GM19455 (cell line): ENCODE measurements around the gene SHROOM3.

Experiments used
- ATAC-seq: cut with Tn5 transposase; IDR thresholded peaks from one replicate; pipeline ENCODE4 v1.9.1; 2021; ENCODE audit not compliant: unreplicated experiment

SHROOM3 gene

DNA sequence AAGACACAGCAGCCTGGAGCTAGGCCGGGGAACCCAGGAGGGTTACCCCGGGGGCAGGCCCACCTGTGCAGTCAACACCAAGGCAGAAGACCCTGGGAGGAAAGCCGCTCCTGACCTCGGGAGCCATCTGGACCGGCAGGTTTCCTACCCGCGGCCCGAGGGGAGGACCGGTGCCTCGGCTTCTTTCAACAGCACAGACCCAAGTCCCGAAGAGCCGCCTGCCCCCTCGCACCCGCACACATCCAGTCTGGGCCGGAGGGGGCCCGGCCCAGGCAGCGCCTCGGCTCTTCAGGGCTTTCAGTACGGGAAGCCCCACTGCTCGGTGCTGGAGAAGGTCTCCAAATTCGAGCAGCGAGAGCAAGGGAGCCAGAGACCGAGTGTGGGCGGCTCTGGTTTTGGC lies 305.2 kb downstream of the SHROOM3 start:
- ATAC-seq, result no peak

DNA sequence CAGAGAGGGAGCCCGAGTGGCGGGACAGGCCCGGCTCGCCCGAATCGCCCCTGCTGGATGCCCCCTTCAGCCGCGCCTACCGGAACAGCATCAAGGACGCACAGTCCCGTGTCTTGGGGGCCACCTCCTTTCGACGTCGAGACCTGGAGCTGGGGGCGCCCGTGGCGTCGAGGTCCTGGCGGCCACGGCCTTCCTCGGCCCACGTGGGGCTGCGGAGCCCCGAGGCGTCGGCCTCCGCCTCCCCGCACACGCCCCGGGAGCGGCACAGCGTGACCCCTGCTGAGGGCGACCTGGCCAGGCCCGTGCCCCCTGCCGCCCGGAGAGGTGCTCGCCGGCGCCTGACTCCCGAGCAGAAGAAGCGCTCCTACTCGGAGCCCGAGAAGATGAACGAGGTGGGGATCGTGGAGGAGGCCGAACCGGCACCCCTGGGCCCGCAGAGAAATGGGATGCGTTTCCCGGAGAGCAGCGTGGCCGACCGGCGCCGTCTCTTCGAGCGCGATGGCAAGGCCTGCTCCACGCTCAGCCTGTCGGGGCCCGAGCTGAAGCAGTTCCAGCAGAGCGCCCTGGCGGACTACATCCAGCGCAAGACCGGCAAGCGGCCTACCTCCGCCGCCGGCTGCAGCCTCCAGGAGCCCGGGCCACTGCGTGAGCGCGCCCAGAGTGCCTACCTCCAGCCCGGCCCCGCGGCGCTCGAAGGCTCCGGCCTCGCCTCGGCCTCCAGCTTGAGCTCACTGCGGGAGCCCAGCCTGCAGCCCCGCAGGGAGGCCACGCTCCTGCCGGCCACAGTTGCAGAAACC lies 306.0 kb downstream of the SHROOM3 start:
- ATAC-seq, result no peak

DNA sequence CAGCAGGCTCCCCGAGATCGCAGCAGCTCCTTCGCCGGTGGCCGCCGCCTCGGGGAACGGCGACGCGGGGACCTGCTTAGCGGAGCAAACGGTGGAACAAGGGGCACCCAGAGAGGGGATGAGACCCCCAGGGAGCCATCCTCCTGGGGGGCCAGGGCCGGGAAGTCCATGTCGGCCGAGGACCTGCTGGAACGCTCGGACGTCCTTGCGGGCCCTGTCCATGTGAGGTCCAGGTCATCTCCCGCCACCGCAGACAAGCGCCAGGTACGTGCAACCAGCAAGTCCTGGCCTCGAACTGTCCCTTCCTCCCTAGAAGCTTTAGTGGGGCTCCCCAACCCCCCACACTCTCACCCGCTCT lies 306.6 kb downstream of the SHROOM3 start:
- ATAC-seq, result no peak

DNA sequence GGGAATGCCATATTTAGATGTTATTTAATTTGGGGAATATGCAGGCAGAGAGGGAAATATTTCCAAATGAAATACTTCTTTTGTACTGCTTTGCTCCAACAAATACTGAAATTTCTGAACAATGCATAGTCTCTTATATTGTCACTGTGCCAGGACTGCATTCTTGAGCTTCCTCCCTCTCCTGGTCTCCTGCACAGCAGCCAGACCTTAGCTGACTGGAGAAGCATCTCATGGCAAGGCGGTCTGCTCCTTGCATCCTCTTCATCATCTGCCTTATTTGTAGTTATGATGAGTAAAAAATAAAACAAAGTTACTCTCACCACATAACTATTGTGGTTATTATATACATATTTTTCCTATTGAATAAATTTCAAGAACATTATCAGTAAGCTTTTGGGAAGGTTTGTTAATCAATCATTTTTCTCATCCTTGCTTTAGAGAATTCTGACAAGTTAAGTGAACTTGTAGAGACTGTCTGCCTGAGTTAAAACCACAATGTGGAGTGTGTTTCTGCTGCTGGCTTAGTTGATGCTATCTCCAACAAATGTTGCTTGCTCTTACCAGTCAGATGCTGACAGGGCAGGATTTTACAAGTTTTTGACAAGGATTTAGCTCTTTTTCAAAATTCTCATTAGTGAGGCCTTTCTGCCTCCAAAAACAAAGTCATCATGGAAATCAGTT lies 309.4 kb downstream of the SHROOM3 start:
- ATAC-seq, result no peak

DNA sequence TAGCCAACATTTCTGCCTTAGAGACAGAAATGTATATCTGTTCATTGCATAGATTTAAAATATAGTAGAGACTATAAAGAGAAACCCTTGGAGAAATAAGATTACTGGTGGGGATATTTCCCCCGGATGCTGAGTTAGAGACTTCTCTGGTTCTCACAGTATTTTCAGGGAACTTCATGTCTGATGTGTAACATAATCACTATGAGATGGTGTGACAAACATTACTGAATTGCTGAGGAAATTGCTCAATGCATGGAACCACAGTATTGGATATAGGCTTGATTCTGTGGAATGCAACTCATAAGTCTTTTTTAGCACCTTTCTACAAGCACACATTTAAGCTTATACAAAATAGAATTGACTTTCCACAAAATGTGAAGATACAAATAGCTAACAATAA lies 310.2 kb downstream of the SHROOM3 start:
- no peak for ATAC-seq

DNA sequence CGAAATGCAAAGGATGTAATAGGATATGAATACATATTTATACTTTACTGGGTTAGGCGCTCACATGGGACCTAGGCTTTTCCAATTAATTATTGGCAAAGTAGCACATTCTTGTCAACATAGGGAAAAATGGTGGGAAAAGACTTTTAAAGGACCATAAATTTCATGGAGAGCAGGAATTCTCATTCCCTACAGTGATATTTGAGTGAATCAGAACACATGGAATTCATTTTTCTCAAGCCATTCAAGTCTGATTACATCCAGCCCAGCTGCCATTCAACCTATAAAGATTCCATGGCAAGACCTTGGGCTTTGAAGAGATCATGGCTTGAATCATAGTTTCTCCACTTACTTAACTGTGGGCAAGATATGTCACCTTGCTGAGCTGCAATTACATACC lies 312.5 kb downstream of the SHROOM3 start:
- no peak for ATAC-seq

DNA sequence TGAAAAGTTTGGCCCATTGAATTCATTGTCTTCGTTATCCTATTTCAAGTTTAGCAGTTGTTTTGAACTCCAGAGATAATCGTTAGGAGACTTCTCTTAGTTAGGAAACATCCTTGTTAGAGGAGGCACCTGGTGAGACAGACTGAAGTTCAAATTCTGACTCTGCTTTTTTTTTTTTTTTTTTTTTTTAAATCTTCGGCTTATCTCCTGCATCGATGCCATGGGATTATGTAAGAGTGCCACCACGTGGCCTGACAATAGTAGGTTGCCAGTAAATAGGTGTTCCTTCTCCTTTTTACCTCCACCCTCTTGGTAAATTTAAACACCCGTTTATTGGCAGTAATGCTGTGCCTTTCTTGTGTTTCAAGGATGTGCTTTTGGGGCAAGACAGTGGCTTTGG lies 313.6 kb downstream of the SHROOM3 start:
- no peak for ATAC-seq

DNA sequence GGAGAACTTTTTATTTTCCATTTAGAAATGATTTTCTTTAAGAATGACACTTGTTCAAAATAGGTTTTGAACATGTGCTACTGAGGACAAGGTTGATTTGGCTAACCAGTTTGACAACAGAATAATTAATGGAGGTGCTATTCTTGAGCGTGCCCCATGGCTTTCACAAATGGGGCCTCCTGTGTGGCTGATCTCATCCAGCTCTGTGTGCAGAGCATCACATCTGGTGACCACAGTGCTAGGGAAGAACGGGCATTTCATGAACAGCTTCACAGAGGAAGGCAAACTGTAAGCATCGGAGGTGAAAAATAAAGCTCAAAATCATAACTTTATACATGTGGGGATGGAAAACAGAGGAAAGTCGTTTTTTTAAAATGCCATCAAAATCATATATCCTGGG lies 314.3 kb downstream of the SHROOM3 start:
- no peak for ATAC-seq

DNA sequence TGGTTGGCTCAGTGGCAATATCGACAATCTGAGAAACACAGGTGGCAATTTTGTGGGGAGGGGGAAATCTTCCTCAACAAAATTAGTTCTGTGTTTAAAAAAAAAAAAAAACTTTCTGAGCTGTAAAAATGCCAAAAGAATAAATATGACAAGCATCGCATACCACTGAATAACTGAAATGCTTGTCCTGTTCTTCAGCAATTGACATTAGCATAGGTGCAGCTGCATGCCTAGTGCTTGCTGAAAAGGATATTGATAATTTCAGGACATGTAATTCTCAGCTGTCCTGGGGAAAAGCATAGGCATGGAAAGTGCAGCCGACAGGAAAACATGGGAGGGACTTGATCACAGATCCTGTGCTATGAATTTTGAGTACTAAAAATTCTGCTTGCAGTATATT lies 315.7 kb downstream of the SHROOM3 start:
- no peak for ATAC-seq

DNA sequence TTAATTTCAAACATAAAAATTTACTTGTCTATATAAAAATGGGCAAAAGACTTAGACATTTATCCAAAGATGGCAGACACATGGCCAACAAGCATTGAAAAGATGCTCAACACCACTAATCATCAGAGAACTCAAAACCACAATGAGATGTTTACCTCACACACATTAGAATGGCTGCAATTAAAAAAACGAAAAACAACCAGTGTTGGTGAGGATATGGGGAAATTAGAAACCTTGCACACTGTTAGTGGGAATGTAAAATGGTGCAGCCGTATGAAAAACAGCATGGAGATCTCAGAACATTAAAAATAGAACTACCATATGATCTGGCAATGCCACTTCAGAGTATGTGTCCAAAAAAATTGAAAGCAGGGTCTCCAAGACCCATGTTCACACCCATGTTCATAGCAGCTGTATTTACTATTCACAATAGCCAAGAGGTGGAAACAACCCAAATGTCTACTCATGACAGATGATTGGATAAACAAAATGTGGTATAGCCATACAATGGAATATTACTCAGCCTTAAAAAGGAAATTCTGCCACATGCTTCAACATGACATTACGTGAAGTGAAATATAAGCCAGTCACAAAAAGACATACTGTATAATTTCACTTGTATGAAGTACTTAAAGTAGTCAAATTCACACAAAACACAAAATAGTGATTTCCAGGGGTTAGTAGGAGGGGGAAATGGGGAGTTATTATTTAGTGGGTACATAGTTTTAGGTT lies 316.7 kb downstream of the SHROOM3 start:
- ATAC-seq, result no peak

DNA sequence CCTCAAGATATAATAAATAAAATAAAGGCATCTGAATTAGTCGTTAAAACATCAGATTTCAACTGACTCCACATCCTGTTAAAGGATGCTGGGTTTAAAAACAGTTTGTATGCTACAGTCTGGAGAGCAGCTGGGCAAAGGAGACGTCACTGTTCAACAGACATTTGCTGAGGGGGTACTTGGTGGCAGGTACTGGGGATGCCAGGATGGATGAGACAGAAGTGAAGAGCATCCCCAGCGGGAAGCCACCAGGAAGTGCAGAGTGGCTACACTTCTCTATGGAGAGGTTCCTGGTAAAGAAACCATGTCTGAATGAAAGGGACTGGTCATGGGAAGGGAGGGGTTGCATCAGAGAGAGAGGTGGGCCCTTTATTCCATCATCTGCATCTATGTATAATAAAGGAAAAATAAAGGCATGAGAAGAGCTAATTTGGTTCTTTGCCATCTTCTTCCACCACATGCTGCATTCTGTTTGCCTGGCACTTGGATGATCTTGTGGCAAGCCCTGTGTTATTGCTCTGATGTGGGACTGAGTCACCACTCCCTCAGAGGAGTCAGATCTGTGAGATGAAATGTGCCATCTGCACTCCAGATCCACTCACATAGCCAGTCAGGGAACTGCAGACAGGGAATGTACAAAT lies 318.0 kb downstream of the SHROOM3 start:
- no peak for ATAC-seq

DNA sequence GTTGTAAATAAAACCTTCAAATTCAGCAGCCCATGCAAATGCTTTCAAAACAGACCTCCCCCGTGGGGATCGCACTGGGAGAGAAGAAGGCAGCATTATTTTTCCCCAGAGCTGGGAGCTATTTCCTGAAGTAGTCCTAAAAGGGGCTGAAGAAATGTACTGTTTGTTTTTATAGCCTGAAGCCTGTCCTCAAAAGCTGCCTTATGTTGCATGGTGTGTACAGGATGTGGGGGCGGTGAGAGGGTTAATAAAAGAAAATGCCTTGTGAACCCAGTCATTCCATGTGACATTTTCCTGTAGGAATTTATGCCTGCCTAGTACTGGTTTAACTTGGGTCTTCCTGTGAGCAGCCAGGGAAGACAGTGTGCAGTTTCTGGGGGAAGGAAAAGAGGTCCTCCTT lies 318.8 kb downstream of the SHROOM3 start:
- no peak for ATAC-seq

DNA sequence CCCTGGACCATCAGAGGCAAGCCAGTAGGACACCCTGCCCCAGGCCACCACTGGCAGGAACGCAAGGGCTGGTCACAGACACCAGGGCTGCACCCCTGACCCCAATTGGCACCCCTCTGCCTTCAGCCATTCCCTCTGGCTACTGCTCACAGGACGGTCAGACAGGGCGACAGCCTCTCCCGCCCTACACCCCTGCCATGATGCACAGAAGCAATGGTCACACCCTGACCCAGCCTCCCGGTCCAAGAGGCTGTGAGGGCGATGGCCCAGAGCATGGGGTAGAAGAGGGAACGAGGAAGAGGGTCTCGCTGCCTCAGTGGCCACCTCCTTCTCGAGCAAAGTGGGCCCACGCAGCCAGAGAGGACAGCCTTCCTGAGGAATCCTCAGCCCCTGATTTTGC lies 319.4 kb downstream of the SHROOM3 start:
- no peak for ATAC-seq

DNA sequence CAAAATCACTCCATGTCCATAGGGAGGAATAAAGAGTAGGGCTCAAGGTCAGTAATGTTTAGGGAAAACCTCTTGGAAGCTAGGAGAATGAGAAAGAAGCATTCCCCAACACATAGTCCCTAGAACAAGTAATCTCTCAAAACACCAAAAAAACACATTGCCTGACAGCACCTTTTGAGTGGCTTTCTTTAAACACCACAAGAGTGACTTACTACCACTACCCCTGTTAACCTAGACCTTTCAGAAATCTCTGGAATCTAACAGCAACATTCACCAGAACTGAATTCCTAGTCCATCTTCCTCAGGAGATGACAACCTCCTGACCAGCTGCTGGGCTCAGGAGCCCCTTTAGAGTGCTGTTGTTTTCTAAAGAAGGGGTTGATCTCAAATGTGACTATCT lies 320.7 kb downstream of the SHROOM3 start:
- ATAC-seq, result no peak

DNA sequence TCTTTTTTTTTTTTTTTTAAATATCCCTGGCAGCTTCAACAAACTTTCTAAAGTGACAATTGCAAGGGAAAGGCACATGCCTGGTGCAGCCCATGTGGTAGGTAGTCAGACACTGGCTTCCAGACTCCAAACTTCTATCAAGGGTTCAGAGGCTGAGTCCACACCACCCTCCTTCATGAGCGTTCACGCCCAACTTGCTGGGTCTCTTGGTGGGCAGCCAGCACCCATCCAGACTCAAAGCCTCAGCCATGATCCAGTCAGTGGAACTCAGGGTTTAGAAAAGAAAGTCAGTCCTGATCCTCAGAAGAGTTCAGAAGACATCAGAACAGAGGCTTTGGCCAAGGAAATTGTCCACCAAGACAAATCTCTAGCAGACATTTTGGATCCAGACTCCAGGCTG lies 321.4 kb downstream of the SHROOM3 start:
- no peak for ATAC-seq

DNA sequence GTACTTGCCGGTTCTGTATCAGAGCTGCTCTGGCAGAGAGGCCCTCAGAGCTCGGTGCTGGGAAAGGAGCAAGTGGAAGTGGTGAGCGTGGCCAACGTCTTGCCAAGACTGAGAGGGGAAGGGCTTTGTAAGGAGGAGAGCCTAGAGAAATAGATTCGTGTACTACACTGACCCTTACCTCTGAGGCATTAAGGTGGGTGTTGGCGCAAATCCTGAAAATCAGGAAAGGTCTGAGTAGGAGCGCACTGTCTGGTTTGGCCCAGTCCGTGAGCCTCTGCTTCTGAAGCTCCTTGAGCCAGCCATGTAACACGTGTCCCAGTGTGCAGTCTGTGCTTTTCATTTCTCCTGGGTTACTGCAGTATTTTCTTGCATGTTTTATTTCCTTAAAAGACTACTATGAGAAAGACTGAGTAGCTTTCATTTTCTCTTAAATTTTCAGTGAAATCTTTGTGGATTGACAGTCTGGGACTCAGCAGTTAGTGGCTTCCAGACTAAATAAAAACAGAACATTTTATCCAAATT lies 322.4 kb downstream of the SHROOM3 start:
- ATAC-seq, result no peak

DNA sequence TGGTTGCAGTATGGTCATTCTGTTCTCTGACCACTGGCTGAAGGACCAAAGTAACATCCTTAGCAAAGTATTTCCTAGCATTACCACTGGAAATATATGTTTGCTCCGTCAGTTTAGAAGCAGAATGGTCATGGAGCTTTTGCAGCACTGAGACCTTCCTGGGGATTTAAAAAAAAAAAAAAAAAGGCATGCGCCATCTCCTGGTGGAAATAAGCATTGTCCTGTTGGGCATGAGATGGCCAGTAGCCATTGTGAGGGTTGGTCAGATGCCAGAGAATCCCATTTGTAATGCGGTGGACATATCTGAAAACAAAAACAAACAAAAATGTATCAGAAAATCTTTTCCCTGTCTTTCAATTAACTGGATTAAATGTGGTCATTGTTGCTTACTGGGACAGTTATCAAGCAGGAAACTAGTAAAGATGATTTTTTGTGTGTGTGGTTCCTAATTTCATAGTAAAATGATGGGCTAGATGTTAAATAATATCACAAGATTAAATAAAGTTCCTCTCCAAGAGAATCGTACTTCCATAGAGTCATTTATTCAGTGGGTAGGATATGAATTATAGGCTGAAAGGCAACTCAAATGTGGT lies 323.4 kb downstream of the SHROOM3 start:
- ATAC-seq, result no peak

DNA sequence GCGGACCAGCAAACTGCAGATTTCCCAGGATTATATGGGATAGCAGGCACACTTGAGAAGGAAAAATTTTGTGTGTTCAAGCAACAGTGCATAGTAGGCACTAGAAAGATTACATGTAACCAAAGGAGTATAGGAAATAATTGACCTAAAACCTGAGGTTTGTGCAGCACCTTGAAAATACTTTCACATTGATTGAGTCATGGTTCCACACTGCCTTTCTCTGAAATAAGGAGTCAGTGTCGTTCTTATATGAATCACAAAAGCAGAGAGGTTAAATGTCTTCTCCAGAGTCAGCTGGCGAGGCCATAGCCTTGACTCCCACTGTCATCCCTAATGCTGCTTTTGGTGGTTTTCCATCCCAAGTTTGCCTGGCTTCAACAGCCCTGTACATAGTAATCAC lies 324.0 kb downstream of the SHROOM3 start:
- ATAC-seq, result no peak

DNA sequence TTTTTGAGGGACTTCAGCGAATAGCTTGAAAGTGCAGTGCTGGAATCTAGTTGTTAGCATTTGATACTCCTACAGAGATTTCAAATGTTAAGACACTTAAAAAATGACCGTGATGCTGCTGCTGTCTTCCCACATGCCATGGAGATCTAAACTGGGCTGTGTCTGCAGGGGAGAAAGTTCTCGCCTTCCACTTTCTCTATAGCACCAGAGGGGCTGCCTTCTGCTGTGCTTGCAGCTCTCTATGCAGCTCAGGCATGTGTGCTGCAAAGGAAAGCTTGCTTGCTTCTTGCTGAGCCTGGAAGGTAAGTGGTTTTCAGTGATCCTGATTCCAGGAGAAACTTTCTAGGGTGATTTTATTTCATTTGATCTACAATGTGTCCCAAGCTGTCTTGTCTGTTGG lies 325.2 kb downstream of the SHROOM3 start:
- ATAC-seq, result no peak

DNA sequence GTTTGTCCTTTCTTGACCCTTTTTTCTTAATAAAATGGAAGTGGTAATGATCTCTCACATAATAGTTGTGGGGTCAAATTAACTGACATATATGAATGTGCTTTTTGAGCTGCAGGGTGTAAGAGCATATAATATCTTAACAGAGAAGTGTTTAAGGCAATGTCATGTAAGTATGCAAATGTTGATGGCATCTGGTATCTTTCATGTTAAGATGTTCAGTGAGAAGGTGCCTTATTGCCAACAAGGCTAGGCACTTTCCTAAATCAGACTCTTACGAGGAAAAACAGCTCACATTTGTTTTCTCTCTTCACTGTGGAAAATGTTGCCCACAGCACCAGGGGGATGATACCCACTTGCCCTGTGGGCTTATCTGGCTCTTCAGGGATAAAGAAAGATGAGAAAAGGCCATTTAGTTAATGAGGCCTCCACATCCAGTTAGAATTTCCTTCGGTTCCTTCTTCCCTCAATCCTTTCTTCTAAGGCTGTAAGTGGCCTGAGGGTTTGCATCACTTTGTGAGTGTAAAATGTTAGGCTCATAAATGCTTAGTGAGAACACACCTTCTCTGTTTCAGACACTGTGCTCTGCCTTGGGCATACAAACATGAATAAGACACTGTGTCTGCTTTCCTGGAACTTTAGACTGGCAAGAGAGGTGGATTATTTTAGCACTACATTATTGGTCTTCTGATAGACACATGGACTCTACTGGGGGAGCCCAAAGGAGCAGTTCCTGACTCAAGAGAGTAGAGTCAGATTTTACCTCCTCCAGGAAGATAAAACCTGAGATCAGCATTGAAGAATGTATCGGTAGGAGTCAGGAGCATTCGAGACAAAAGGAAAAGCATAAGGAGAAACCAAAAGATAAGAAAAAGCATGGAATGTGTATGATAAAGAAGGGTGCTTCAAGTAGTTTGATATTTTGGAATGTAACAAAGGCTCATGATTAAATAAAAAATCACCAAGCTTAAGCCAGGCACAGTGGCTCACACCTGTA lies 327.4 kb downstream of the SHROOM3 start:
- ATAC-seq, result no peak
